Suprapubic skin (tissue), 4 donors: ENCODE measurements around the gene LMF1. TPM values are rescaled to one million over a fixed set of nuclear protein-coding genes. Genes with fewer than 3 reads are reported as not detected.

Experiments used
- DNase-seq, 2 donors: peaks; one replicate each; pipeline ENCODE4 v3.0.0-alpha.2; 2019; ENCODE audit warnings: low spot score in 2 of 2
- H3K27ac ChIP-seq: fragments of 200-600 bp; sonication (generic); one replicate; pipeline ENCODE4 v1.5.1; 2019
- H3K27me3 ChIP-seq: fragments of 200-600 bp; sonication (generic); one replicate; pipeline ENCODE4 v1.5.1; 2019
- H3K36me3 ChIP-seq: fragments of 200-600 bp; sonication (generic); one replicate; pipeline ENCODE4 v1.5.1; 2019
- H3K4me1 ChIP-seq: fragments of 200-600 bp; sonication (generic); one replicate; pipeline ENCODE4 v1.5.1; 2019
- H3K4me3 ChIP-seq: fragments of 200-600 bp; sonication (generic); one replicate; pipeline ENCODE4 v1.5.1; 2019; ENCODE audit warnings: mild to moderate bottlenecking
- H3K9me3 ChIP-seq: fragments of 200-600 bp; sonication (generic); one replicate; pipeline ENCODE4 v1.5.1; 2019
- EP300 ChIP-seq: sonication (generic); formaldehyde crosslinking; IDR thresholded peaks from one replicate; pipeline ENCODE4 v1.6.1; 2017; ENCODE audit warnings: antibody characterized with exemption
- POLR2A ChIP-seq, 2 donors: fragments of 450-650 bp; IDR thresholded peaks; one replicate each; pipeline ENCODE4 v1.6.1; 2017; ENCODE audit warnings: antibody characterized with exemption in 2 of 2, mild to moderate bottlenecking in 2 of 2, moderate library complexity in 2 of 2
- POLR2AphosphoS5 ChIP-seq, 3 donors: sonication (generic); formaldehyde crosslinking; IDR thresholded peaks; one replicate each; pipeline ENCODE4 v1.6.1; 2017; ENCODE audit warnings: antibody characterized with exemption in 3 of 3
- WGBS: methylation state at CpG from one replicate; pipeline ENCODE4 v1.1.5; 2018; 5-methylcytosine and 5-hydroxymethylcytosine counted together
- total RNA-seq, 4 donors: library from RNA; depleted of rRNA; stranded (reverse); fragments of >200 nt; gene quantifications; one replicate each; pipeline ENCODE4 v1.1.0, GENCODE V29; 2016
- TF ChIP-seq, protein P1 (sequence below), 2 donors: fragments of 200-600 bp in 1 of 2; fragments of 450-650 bp in 1 of 2; sonication (generic) in 1 of 2; IDR thresholded peaks; one replicate each; pipeline ENCODE4 v1.5.1; 2016 to 2019; ENCODE audit warnings: antibody characterized with exemption in 2 of 2, mild to moderate bottlenecking in 1 of 2, moderate library complexity in 1 of 2

Gene LMF1
- total RNA-seq, 4 donors from 2014 or later: 32.1 to 117 (median 38.0) TPM

DNA sequence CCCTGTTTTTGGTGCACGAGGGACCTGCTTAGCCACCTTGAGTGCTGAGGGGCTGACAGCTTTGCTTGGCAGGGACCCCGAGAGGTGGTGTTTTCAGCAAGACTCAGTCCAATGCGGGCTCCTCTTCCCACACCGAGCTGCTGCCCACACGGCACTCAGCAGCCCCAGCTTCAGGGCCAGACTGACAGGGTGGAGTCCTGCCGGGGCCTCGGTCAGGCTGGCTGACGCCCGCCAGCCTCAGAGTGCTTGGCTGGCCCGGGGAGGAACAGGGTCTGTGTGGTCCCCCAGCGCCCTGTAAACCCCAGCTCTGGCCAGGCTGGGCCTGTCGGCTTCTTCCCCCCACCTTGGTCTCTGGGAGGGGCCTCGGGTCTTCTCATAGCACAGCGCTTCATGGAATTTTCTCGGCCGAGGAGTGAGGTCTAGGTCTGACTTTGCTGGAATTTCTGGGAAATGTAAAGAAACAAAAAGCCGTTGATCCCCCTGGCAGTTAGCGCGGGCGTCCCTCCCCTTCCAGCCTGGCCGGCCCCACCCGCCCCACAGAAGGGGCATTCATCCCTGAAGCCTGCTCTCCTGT lies 13.4 kb upstream of the LMF1 start:
- H3K4me3 ChIP-seq: peak overlapping the region; percentile 60
- H3K27ac ChIP-seq: no peak overlapping the region
- no peak for DNase-seq
- H3K27me3 ChIP-seq: peaks cover 95% of the 10 kb centered on the region
- WGBS: 79% methylated on average over 14 of the region's 22 CpGs
- H3K36me3 ChIP-seq: no peaks in the 10 kb centered on the region
- TF ChIP-seq, protein P1, sequence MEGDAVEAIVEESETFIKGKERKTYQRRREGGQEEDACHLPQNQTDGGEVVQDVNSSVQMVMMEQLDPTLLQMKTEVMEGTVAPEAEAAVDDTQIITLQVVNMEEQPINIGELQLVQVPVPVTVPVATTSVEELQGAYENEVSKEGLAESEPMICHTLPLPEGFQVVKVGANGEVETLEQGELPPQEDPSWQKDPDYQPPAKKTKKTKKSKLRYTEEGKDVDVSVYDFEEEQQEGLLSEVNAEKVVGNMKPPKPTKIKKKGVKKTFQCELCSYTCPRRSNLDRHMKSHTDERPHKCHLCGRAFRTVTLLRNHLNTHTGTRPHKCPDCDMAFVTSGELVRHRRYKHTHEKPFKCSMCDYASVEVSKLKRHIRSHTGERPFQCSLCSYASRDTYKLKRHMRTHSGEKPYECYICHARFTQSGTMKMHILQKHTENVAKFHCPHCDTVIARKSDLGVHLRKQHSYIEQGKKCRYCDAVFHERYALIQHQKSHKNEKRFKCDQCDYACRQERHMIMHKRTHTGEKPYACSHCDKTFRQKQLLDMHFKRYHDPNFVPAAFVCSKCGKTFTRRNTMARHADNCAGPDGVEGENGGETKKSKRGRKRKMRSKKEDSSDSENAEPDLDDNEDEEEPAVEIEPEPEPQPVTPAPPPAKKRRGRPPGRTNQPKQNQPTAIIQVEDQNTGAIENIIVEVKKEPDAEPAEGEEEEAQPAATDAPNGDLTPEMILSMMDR (IDR thresholded peaks at IDR 0.05): no peak
- TF ChIP-seq POLR2A (IDR thresholded peaks at IDR 0.05) (no peak), EP300 (no peak), POLR2AphosphoS5 (IDR thresholded peaks at IDR 0.05) (no peak)
- H3K9me3 ChIP-seq: no peaks in the 10 kb centered on the region
- peaks cover 30% of the 10 kb centered on the region for H3K4me1 ChIP-seq

DNA sequence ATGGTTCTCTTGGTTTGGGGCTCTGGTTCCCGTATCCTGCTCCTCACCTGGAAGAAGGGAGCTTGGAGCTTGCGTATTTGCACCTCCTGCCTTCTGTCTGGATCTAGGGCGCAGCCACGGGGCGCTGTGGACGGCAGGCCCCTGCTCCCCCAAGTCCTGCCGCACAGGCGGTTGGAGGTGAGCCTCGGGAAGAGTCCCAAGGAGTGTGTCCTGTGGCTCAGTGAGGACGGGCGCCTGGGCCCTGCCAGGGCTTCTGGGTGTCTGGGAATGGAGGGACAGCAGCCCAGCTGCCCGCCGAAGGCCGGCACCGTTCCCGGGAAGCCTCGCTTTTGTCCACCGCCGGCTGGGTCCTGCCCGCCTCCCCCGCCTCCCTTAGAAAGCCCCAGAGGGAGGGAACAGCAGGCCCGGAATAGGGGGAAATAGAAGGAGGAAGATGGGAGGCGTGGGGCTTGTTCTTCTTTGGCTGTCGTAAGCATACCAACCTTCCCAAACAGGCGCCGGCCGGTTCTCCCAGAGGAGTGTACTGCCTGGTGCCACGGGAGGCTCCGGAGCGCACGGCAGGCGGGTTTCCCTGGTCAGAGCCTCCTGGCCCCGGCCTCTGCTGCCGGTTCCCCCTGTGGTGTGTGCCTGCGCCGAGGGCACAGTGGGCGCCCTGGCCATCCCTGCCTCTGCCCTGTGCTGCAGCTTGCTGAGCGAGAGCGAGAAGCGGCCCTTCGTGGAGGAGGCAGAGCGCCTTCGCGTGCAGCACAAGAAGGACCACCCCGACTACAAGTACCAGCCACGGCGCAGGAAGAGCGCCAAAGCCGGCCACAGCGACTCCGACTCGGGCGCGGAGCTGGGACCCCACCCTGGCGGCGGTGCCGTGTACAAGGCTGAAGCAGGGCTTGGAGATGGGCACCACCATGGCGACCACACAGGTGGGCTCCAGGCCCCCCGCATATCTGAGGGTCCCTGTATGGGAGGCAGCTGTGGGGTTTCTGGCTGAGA lies 12.6 kb upstream of the LMF1 start:
- no peaks in the 10 kb centered on the region for H3K9me3 ChIP-seq
- peaks cover 95% of the 10 kb centered on the region for H3K27me3 ChIP-seq
- DNase-seq: no peak
- peak overlapping the region; percentile 60 for H3K4me3 ChIP-seq
- H3K4me1 ChIP-seq: peaks cover 30% of the 10 kb centered on the region
- WGBS: 54% methylated on average over 12 of the region's 59 CpGs
- no peak overlapping the region for H3K27ac ChIP-seq
- TF ChIP-seq, protein P1 (IDR thresholded peaks at IDR 0.05): no peak
- TF ChIP-seq EP300 (no peak), POLR2AphosphoS5 (IDR thresholded peaks at IDR 0.05) (no peak), POLR2A (IDR thresholded peaks at IDR 0.05) (no peak)
- no peaks in the 10 kb centered on the region for H3K36me3 ChIP-seq

DNA sequence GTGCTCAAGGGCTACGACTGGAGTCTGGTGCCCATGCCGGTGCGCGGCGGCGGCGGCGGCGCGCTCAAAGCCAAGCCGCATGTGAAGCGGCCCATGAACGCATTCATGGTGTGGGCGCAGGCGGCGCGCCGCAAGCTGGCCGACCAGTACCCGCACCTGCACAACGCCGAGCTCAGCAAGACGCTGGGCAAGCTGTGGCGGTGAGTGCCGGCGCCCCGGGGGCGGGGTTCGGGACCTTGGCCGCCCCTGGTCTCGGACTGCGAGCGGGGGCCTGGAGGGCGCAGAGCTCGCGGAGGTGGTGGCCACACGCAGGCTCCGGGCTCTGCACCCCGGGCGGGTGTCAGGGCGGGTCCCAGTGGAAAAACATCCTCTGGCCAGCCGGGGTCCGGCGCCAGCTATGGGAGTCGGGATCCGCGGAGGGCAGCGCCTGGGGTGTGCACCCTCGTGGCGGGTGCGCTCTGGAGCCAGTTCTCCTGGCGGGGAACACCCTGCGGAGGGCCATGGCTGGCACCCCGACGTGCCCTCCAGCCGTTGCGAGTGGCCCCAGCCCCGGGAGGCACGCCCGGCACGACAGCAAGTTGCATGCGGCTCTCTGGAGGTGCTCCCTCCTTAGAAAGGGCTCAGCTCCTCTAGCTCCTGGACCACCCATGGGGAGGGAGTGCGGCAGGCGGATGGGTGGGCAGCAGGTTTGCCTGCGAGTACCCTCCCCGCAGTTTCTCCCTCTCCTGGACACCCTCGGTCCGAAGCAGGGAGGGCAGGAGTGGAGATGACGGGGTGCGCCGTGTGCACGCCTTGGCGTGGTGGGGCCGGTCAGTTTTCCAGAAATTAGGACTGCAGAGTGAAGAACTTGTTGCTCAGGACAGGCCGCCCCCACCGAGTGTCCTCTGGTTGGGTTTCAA lies 11.6 kb upstream of the LMF1 start:
- WGBS: 50% methylated on average over 13 of the region's 76 CpGs
- TF ChIP-seq POLR2AphosphoS5 (IDR thresholded peaks at IDR 0.05) (no peak), POLR2A (IDR thresholded peaks at IDR 0.05) (no peak), EP300 (no peak)
- TF ChIP-seq, protein P1 (IDR thresholded peaks at IDR 0.05): no peak
- no peaks in the 10 kb centered on the region for H3K9me3 ChIP-seq

DNA sequence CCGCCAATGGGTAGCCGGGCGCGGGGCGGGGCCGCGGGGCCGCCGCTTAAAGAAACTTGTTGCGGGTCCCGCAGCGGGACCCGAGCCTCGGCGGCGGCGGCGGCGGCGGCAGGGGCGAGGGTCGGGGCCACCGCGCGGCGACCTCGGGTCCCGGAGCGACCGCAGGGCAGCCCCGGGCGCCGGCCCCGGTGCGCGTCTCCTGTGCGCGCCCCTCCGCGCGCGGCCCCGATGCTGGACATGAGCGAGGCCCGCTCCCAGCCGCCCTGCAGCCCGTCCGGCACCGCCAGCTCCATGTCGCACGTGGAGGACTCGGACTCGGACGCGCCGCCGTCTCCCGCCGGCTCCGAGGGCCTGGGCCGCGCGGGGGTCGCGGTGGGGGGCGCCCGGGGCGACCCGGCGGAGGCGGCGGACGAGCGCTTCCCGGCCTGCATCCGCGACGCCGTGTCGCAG lies 10.9 kb upstream of the LMF1 start, which contains the start of gene SOX8:
Gene SOX8, plus strand, starts transcription at position 76 of the 450 bp plus-strand sequence. Its CDS starts 153 bp downstream, at position 229.
- peak within 1 kb of the TSS; percentile 60 for H3K4me3 ChIP-seq

More for the DNA sequence above, 11.6 kb upstream of the LMF1 start:
- Histone ChIP-seq H3K4me3 (peak overlapping the region; percentile 60), H3K27me3 (peaks cover 87% of the 10 kb centered on the region), H3K36me3 (no peaks in the 10 kb centered on the region), H3K4me1 (peaks cover 32% of the 10 kb centered on the region), H3K27ac (peak overlapping the region; percentile 23)
- DNase-seq: no peak

More for the DNA sequence above, 10.9 kb upstream of the LMF1 start, which contains the start of gene SOX8:
- TF ChIP-seq, protein P1 (IDR thresholded peaks at IDR 0.05): no peak
- TF ChIP-seq POLR2A (IDR thresholded peaks at IDR 0.05) (no peak), EP300 (no peak), POLR2AphosphoS5 (IDR thresholded peaks at IDR 0.05) (no peak)
- no peaks in the 10 kb centered on the region for H3K9me3 ChIP-seq
- peaks cover 36% of the 10 kb centered on the region for H3K4me1 ChIP-seq
- no peaks in the 10 kb centered on the region for H3K36me3 ChIP-seq
- DNase-seq: no peak
- peak within 1 kb of the TSS; percentile 52 for H3K27ac ChIP-seq
- peaks cover 80% of the 10 kb centered on the region for H3K27me3 ChIP-seq
- 2% methylated on average over 17 of the region's 80 CpGs for WGBS
